Lower leg skin (tissue), 3 donors: ENCODE results near the gene POLH.

ENCODE experiments used
- CTCF ChIP-seq, 3 donors: fragments of 450-650 bp; IDR thresholded peaks; one replicate each; pipeline ENCODE4 v1.5.1; 2016; ENCODE audit warnings: antibody characterized with exemption in 3 of 3, mild to moderate bottlenecking in 3 of 3, moderate library complexity in 2 of 3
- POLR2A ChIP-seq, 2 donors: fragments of 450-650 bp; IDR thresholded peaks; one replicate each; pipeline ENCODE4 v1.6.1; 2016 to 2017; ENCODE audit warnings: antibody characterized with exemption in 2 of 2, mild to moderate bottlenecking in 1 of 2, moderate library complexity in 1 of 2

GRCh38 chr6:43639984-43640800 lies 64.2 kb downstream of the POLH start:
- no peak for TF ChIP-seq CTCF (IDR thresholded peaks at IDR 0.05)
- no peak for TF ChIP-seq POLR2A (IDR thresholded peaks at IDR 0.05)
